PC-3 (cell line): Measurements from ENCODE around the gene TEX26.

ENCODE experiments used
- CTCF ChIP-seq: fragments of 300-600 bp; sonication (generic); conservative IDR thresholded peaks from 2 replicates; pipeline ENCODE4 v1.5.1; 2017; ENCODE audit warnings: antibody characterized with exemption, low read depth, mild to moderate bottlenecking, low read length
- EZH2 ChIP-seq: fragments of 300-600 bp; sonication (generic); IDR thresholded peaks from one replicate; pipeline ENCODE4 v1.6.1; 2017; ENCODE audit warnings: antibody characterized with exemption, mild to moderate bottlenecking, low read length; ENCODE audit not compliant: unreplicated experiment
- EZH2phosphoT487 ChIP-seq: fragments of 300-600 bp; sonication (generic); IDR thresholded peaks from 2 replicates; pipeline ENCODE4 v1.6.1; 2018; ENCODE audit warnings: mild to moderate bottlenecking, antibody characterized with exemption, low read length, borderline replicate concordance

DNA sequence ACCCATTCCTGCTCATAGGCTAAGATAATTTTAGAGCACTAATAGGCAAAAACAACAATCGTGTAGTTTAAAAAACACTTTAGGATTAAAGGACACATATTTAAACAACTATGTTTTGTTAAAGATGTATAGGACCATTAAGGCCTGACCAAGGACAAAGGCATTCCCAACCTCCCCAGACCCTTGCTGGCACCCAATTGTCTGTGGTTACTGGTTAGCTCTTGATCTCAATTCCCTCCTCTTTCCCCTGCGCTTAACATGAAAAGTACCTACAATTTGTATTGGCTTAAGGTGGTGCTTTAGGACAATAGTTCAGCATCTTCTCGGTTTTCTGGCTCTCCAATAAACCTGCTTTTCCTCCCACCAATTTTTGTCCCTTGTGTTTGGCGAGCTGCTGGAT lies 51.0 kb downstream of the TEX26 start:
- TF ChIP-seq EZH2 (no peak), EZH2phosphoT487 (no peak), CTCF (no peak)
